Skin epidermis (tissue), 12 donors: ENCODE results near the gene APBB1IP.
A peak's percentile ranks its signal among the peaks of the same experiment; 100 is the strongest.
"Not testable (repeated sequence)": the region's sequence is repeated elsewhere in the genome, so short reads cannot be mapped to it uniquely, and the experiment has no call there.

Experiments
- H3K27ac ChIP-seq, 21 experiments: fragments of 200-600 bp; sonication (generic) in 11 of 21; one replicate each; pipeline ENCODE4 v1.5.0; 2020; ENCODE audit warnings: mild to moderate bottlenecking in 3 of 21, inconsistent platforms in 2 of 21, moderate library complexity in 2 of 21
- H3K4me3 ChIP-seq, 7 experiments: fragments of 200-600 bp; sonication (generic) in 2 of 7; one replicate each; pipeline ENCODE4 v1.5.0; 2020; ENCODE audit warnings: inconsistent platforms in 2 of 7, mild to moderate bottlenecking in 2 of 7, moderate library complexity in 1 of 7

Gene APBB1IP

GRCh38 chr10:26474026-26474425, 35.9 kb downstream of the APBB1IP start:
- no peak overlapping the region for H3K4me3 ChIP-seq
- peak overlapping the region in 6 of 21 experiments; percentile 20 to 64 (median 49) for H3K27ac ChIP-seq

GRCh38 chr10:26474845-26475244, 36.7 kb downstream of the APBB1IP start:
- H3K27ac ChIP-seq = peak overlapping the region in 11 of 21 experiments; percentile 6 to 75 (median 47)

GRCh38 chr10:26475386-26475785, 37.2 kb downstream of the APBB1IP start:
- peak overlapping the region in 8 of 21 experiments; percentile 28 to 75 (median 50) for H3K27ac ChIP-seq
- no peak overlapping the region for H3K4me3 ChIP-seq

More at GRCh38 chr10:26474845-26475244, 36.7 kb downstream of the APBB1IP start:
- not testable (repeated sequence) for H3K4me3 ChIP-seq

- H3K27ac ChIP-seq = no peak overlapping the region
- H3K4me3 ChIP-seq = no peak overlapping the region
Observed at GRCh38 chr10:26477501-26477900, 39.4 kb downstream of the APBB1IP start.

- Histone ChIP-seq H3K27ac (peak overlapping the region in 1 of 21 experiments; percentile 19), H3K4me3 (no peak overlapping the region)
Observed at GRCh38 chr10:26478061-26478460, 39.9 kb downstream of the APBB1IP start.

- Histone ChIP-seq H3K4me3 (no peak overlapping the region), H3K27ac (peak overlapping the region in 13 of 21 experiments; percentile 2 to 86 (median 60))
Observed at GRCh38 chr10:26479766-26480492, 41.8 kb downstream of the APBB1IP start.

GRCh38 chr10:26481315-26481692, 43.2 kb downstream of the APBB1IP start:
- H3K27ac ChIP-seq = peak overlapping the region in 10 of 21 experiments; percentile 29 to 86 (median 58)
- no peak overlapping the region for H3K4me3 ChIP-seq

- Histone ChIP-seq H3K4me3 (no peak overlapping the region), H3K27ac (peak overlapping the region in 8 of 21 experiments; percentile 44 to 86 (median 64))
Observed at GRCh38 chr10:26481914-26482550, 43.9 kb downstream of the APBB1IP start.

- peak overlapping the region in 2 of 21 experiments; percentile 67 to 86 for H3K27ac ChIP-seq
- H3K4me3 ChIP-seq = no peak overlapping the region
Observed at GRCh38 chr10:26483554-26483953, 45.4 kb downstream of the APBB1IP start.

GRCh38 chr10:26485150-26485941, 47.2 kb downstream of the APBB1IP start:
- Histone ChIP-seq H3K4me3 (no peak overlapping the region), H3K27ac (peak overlapping the region in 8 of 21 experiments; percentile 11 to 82 (median 30))

- Histone ChIP-seq H3K27ac (peak overlapping the region in 10 of 21 experiments; percentile 9 to 82 (median 52)), H3K4me3 (no peak overlapping the region)
Observed at GRCh38 chr10:26486304-26486703, 48.2 kb downstream of the APBB1IP start.

- H3K4me3 ChIP-seq = no peak overlapping the region
- H3K27ac ChIP-seq = peak overlapping the region in 14 of 21 experiments; percentile 17 to 82 (median 63)
Observed at GRCh38 chr10:26486990-26487850, 49.1 kb downstream of the APBB1IP start.

- H3K27ac ChIP-seq = peak overlapping the region in 2 of 21 experiments; percentile 12 to 14
- no peak overlapping the region for H3K4me3 ChIP-seq
Observed at GRCh38 chr10:26488344-26488743, 50.2 kb downstream of the APBB1IP start.

- H3K4me3 ChIP-seq = no peak overlapping the region
- H3K27ac ChIP-seq = peak overlapping the region in 1 of 21 experiments; percentile 14
Observed at GRCh38 chr10:26489081-26489480, 50.9 kb downstream of the APBB1IP start.

GRCh38 chr10:26490367-26490766, 52.2 kb downstream of the APBB1IP start:
- not testable (repeated sequence) for H3K27ac ChIP-seq, H3K4me3 ChIP-seq

GRCh38 chr10:26491276-26491675, 53.1 kb downstream of the APBB1IP start:
- Histone ChIP-seq H3K27ac (peak overlapping the region in 2 of 21 experiments; percentile 17 to 49), H3K4me3 (no peak overlapping the region)

- H3K4me3 ChIP-seq = no peak overlapping the region
- peak overlapping the region in 2 of 21 experiments; percentile 17 to 49 for H3K27ac ChIP-seq
Observed at GRCh38 chr10:26491934-26492333, 53.8 kb downstream of the APBB1IP start.

GRCh38 chr10:26492725-26493124, 54.6 kb downstream of the APBB1IP start:
- not testable (repeated sequence) for H3K4me3 ChIP-seq

GRCh38 chr10:26494018-26494417, 55.9 kb downstream of the APBB1IP start:
- H3K4me3 ChIP-seq = no peak overlapping the region
- H3K27ac ChIP-seq = no peak overlapping the region

More at GRCh38 chr10:26492725-26493124, 54.6 kb downstream of the APBB1IP start:
- H3K27ac ChIP-seq = not testable (repeated sequence)
